Subcutaneous abdominal adipose tissue (tissue), 5 donors: ENCODE results near the gene FBXO44.
A peak's percentile ranks its signal among the peaks of the same experiment; 100 is the strongest.

Source experiments
- H3K27ac ChIP-seq: one replicate; pipeline ENCODE4 v1.7.0; 2013; ENCODE audit warnings: low read depth, mild to moderate bottlenecking, inconsistent platforms, low read length, moderate library complexity
- H3K27me3 ChIP-seq, 5 donors: one replicate each; pipeline ENCODE4 v1.7.0; 2013; ENCODE audit warnings: low read length in 5 of 5, inconsistent platforms in 1 of 5; ENCODE audit not compliant: control insufficient read depth in 5 of 5, insufficient read depth in 4 of 5
- H3K36me3 ChIP-seq, 5 donors: one replicate each; pipeline ENCODE4 v1.7.0; 2013; ENCODE audit warnings: low read length in 5 of 5; ENCODE audit not compliant: control insufficient read depth in 5 of 5, insufficient read depth in 5 of 5
- H3K4me1 ChIP-seq, 5 donors: one replicate each; pipeline ENCODE4 v1.7.0; 2013; ENCODE audit warnings: low read length in 5 of 5, mild to moderate bottlenecking in 3 of 5, moderate library complexity in 1 of 5; ENCODE audit not compliant: control insufficient read depth in 5 of 5, insufficient read depth in 5 of 5
- H3K4me3 ChIP-seq, 5 donors: one replicate each; pipeline ENCODE4 v1.7.0; 2013; ENCODE audit warnings: low read length in 5 of 5, low read depth in 1 of 5
- H3K9ac ChIP-seq, 5 donors: one replicate each; pipeline ENCODE4 v1.7.0; 2013; ENCODE audit warnings: low read length in 5 of 5, mild to moderate bottlenecking in 4 of 5, moderate library complexity in 3 of 5
- H3K9me3 ChIP-seq, 5 donors: one replicate each; pipeline ENCODE4 v1.7.0; 2013; ENCODE audit warnings: low read length in 5 of 5; ENCODE audit not compliant: control insufficient read depth in 5 of 5
- donor health status: healthy.
- donor health status: healthy.
- donor health status: healthy.
- donor health status: healthy.
- donor health status: healthy.

Gene FBXO44

GRCh38 chr1:11693917-11694316 lies 39.2 kb downstream of the FBXO44 start:
- Histone ChIP-seq H3K4me1 (peaks cover 0 to 25% (median 8%) of the 10 kb centered on the region in 5 donors), H3K27me3 (peaks cover 38 to 66% (median 50%) of the 10 kb centered on the region in 5 donors), H3K9me3 (no peaks in the 10 kb centered on the region), H3K36me3 (no peaks in the 10 kb centered on the region), H3K27ac (no peak overlapping the region), H3K9ac (no peak overlapping the region), H3K4me3 (no peak overlapping the region)

GRCh38 chr1:11695861-11696260 lies 41.2 kb downstream of the FBXO44 start:
- Histone ChIP-seq H3K9me3 (no peaks in the 10 kb centered on the region), H3K27me3 (peaks cover 35 to 55% (median 43%) of the 10 kb centered on the region in 5 donors), H3K4me3 (no peak overlapping the region), H3K36me3 (no peaks in the 10 kb centered on the region), H3K9ac (no peak overlapping the region), H3K27ac (no peak overlapping the region), H3K4me1 (peaks cover 0 to 23% (median 5%) of the 10 kb centered on the region in 5 donors)

GRCh38 chr1:11697188-11697892 lies 42.7 kb downstream of the FBXO44 start:
- H3K36me3 ChIP-seq: no peaks in the 10 kb centered on the region
- peaks cover 33 to 59% (median 49%) of the 10 kb centered on the region in 5 donors for H3K27me3 ChIP-seq
- H3K4me3 ChIP-seq: no peak overlapping the region
- H3K9me3 ChIP-seq: no peaks in the 10 kb centered on the region
- H3K9ac ChIP-seq: no peak overlapping the region
- H3K27ac ChIP-seq: no peak overlapping the region
- H3K4me1 ChIP-seq: peaks cover 0 to 11% (median 0%) of the 10 kb centered on the region in 5 donors

- H3K9ac ChIP-seq: no peak overlapping the region
- peaks cover 0 to 7% (median 0%) of the 10 kb centered on the region in 5 donors for H3K4me1 ChIP-seq
- H3K4me3 ChIP-seq: no peak overlapping the region
- no peaks in the 10 kb centered on the region for H3K36me3 ChIP-seq
- peaks cover 29 to 57% (median 46%) of the 10 kb centered on the region in 5 donors for H3K27me3 ChIP-seq
- no peak overlapping the region for H3K27ac ChIP-seq
- H3K9me3 ChIP-seq: no peaks in the 10 kb centered on the region
Measured at GRCh38 chr1:11697893-11698210, 43.2 kb downstream of the FBXO44 start.

- Histone ChIP-seq H3K4me1 (no peaks in the 10 kb centered on the region), H3K36me3 (no peaks in the 10 kb centered on the region), H3K27me3 (peaks cover 30 to 61% (median 47%) of the 10 kb centered on the region in 5 donors), H3K9ac (no peak overlapping the region), H3K4me3 (no peak overlapping the region), H3K27ac (no peak overlapping the region), H3K9me3 (no peaks in the 10 kb centered on the region)
Measured at GRCh38 chr1:11700601-11701467, 46.2 kb downstream of the FBXO44 start.

GRCh38 chr1:11701551-11701961 lies 46.9 kb downstream of the FBXO44 start:
- Histone ChIP-seq H3K9ac (no peak overlapping the region), H3K27me3 (peaks cover 30 to 65% (median 53%) of the 10 kb centered on the region in 5 donors), H3K27ac (no peak overlapping the region), H3K4me3 (no peak overlapping the region), H3K4me1 (no peaks in the 10 kb centered on the region), H3K9me3 (no peaks in the 10 kb centered on the region), H3K36me3 (no peaks in the 10 kb centered on the region)

GRCh38 chr1:11701981-11702803 lies 47.5 kb downstream of the FBXO44 start:
- peak overlapping the region in 1 of 5 donors; percentile 16 for H3K9ac ChIP-seq
- peaks cover 31 to 66% (median 53%) of the 10 kb centered on the region in 5 donors for H3K27me3 ChIP-seq
- no peaks in the 10 kb centered on the region for H3K9me3 ChIP-seq
- no peak overlapping the region for H3K27ac ChIP-seq
- no peaks in the 10 kb centered on the region for H3K4me1 ChIP-seq
- no peaks in the 10 kb centered on the region for H3K36me3 ChIP-seq
- no peak overlapping the region for H3K4me3 ChIP-seq

GRCh38 chr1:11703357-11704193 lies 48.9 kb downstream of the FBXO44 start:
- H3K9ac ChIP-seq: no peak overlapping the region
- H3K27ac ChIP-seq: no peak overlapping the region
- H3K27me3 ChIP-seq: peaks cover 38 to 67% (median 61%) of the 10 kb centered on the region in 5 donors
- H3K9me3 ChIP-seq: no peaks in the 10 kb centered on the region
- peaks cover 0 to 6% (median 2%) of the 10 kb centered on the region in 5 donors for H3K4me1 ChIP-seq
- no peak overlapping the region for H3K4me3 ChIP-seq
- no peaks in the 10 kb centered on the region for H3K36me3 ChIP-seq

- Histone ChIP-seq H3K27ac (no peak overlapping the region), H3K9ac (no peak overlapping the region), H3K9me3 (no peaks in the 10 kb centered on the region), H3K27me3 (peaks cover 40 to 68% (median 64%) of the 10 kb centered on the region in 5 donors), H3K4me3 (no peak overlapping the region), H3K4me1 (peaks cover 0 to 6% (median 2%) of the 10 kb centered on the region in 5 donors), H3K36me3 (no peaks in the 10 kb centered on the region)
Measured at GRCh38 chr1:11704194-11704529, 49.5 kb downstream of the FBXO44 start.
